ENCODE measurements around the gene RPE65. TPM values are rescaled to one million over a fixed set of nuclear protein-coding genes. Genes with fewer than 3 reads are reported as not detected.
"Not testable (repeated sequence)": the region's sequence is repeated elsewhere in the genome, so short reads cannot be mapped to it uniquely, and the experiment has no call there.

The RPE65 gene
- polyA plus RNA-seq, 3 donors = not detected

GRCh38 chr1:68401506-68401905 is 48.2 kb downstream of the RPE65 start:
- Histone ChIP-seq H3K4me3 (replicated peaks in 1 of 3; ENCODE audit: low read depth in 2 of 3, low read length in 3 of 3) (no peak overlapping the region), H4K20me1 (ENCODE audit: insufficient read depth, low read length) (no peaks in the 10 kb centered on the region), H3K36me3 (replicated peaks in 1 of 2; ENCODE audit: control insufficient read depth in 1 of 2, insufficient read depth in 2 of 2, low read length in 2 of 2) (no peaks in the 10 kb centered on the region), H3K9ac (ENCODE audit: insufficient read depth, low read length, poor library complexity, severe bottlenecking) (no peak overlapping the region), H3K79me2 (ENCODE audit: insufficient read depth, low read length) (no peaks in the 10 kb centered on the region), H3K27me3 (ENCODE audit: control insufficient read depth in 2 of 2, insufficient read depth in 2 of 2, low read length in 2 of 2) (peaks cover 4 to 6% of the 10 kb centered on the region in 2 donors), H3K4me2 (replicated peaks; ENCODE audit: extremely low read depth, low read length, poor library complexity, severe bottlenecking) (no peak overlapping the region), H3K9me3 (replicated peaks in 1 of 2; ENCODE audit: control insufficient read depth in 1 of 2, insufficient read depth in 1 of 2, low read length in 2 of 2) (no peaks in the 10 kb centered on the region), H3K27ac (ENCODE audit: low read depth in 1 of 2, low read length in 2 of 2) (no peak overlapping the region), H3K4me1 (ENCODE audit: control insufficient read depth in 1 of 2, insufficient read depth in 2 of 2, low read length in 2 of 2) (no peaks in the 10 kb centered on the region), H2AFZ (ENCODE audit: insufficient read depth, low read depth, low read length, poor library complexity, severe bottlenecking) (no peak overlapping the region)
- no peak for DNase-seq
- WGBS (ENCODE audit: insufficient coverage) = no CpG with 5 or more reads among the region's 4 CpGs
- no peak for TF ChIP-seq CTCF (IDR thresholded peaks at IDR 0.05)
- no peaks in the 10 kb centered on the region for H3K36me3 Mint-ChIP-seq
- intact Hi-C loops (cut with micrococcal nuclease) = no loop called here
- no peak overlapping the region for H3K4me3 Mint-ChIP-seq
- no peaks in the 10 kb centered on the region for H3K4me1 Mint-ChIP-seq
- peaks cover 0 to 2% (median 0%) of the 10 kb centered on the region in 7 donors for H3K9me3 Mint-ChIP-seq
- no peak overlapping the region for H3K27ac Mint-ChIP-seq
- H3K27me3 Mint-ChIP-seq (ENCODE audit: low read depth in 3 of 3) = peaks cover 2 to 6% (median 5%) of the 10 kb centered on the region in 3 donors

- H3K4me1 ChIP-seq (ENCODE audit: control insufficient read depth in 1 of 2, insufficient read depth in 2 of 2, low read length in 2 of 2); H3K79me2 ChIP-seq (ENCODE audit: insufficient read depth, low read length); DNase-seq; H3K27ac Mint-ChIP-seq; H3K27me3 ChIP-seq (ENCODE audit: control insufficient read depth in 2 of 2, insufficient read depth in 2 of 2, low read length in 2 of 2); H3K36me3 Mint-ChIP-seq; H2AFZ ChIP-seq (ENCODE audit: insufficient read depth, low read depth, low read length, poor library complexity, severe bottlenecking); H3K9me3 ChIP-seq (replicated peaks in 1 of 2; ENCODE audit: control insufficient read depth in 1 of 2, insufficient read depth in 1 of 2, low read length in 2 of 2); H3K27ac ChIP-seq (ENCODE audit: low read depth in 1 of 2, low read length in 2 of 2); H3K4me1 Mint-ChIP-seq; intact Hi-C loops (cut with micrococcal nuclease); H3K4me3 ChIP-seq (replicated peaks in 1 of 3; ENCODE audit: low read depth in 2 of 3, low read length in 3 of 3); H3K4me3 Mint-ChIP-seq; H3K27me3 Mint-ChIP-seq (ENCODE audit: low read depth in 3 of 3); H3K4me2 ChIP-seq (replicated peaks; ENCODE audit: extremely low read depth, low read length, poor library complexity, severe bottlenecking); H3K36me3 ChIP-seq (replicated peaks in 1 of 2; ENCODE audit: control insufficient read depth in 1 of 2, insufficient read depth in 2 of 2, low read length in 2 of 2); H4K20me1 ChIP-seq (ENCODE audit: insufficient read depth, low read length); H3K9ac ChIP-seq (ENCODE audit: insufficient read depth, low read length, poor library complexity, severe bottlenecking): not testable (repeated sequence)
- peaks cover 0 to 10% (median 7%) of the 10 kb centered on the region in 7 donors for H3K9me3 Mint-ChIP-seq
- 97% methylated on average over 3 of the region's 3 CpGs for WGBS (ENCODE audit: insufficient coverage)
Measured at GRCh38 chr1:68395575-68395974, 54.2 kb downstream of the RPE65 start.

GRCh38 chr1:68392474-68392873 is 57.3 kb downstream of the RPE65 start:
- H3K27me3 Mint-ChIP-seq (ENCODE audit: low read depth in 3 of 3); H3K4me1 ChIP-seq (ENCODE audit: control insufficient read depth in 1 of 2, insufficient read depth in 2 of 2, low read length in 2 of 2); H3K9ac ChIP-seq (ENCODE audit: insufficient read depth, low read length, poor library complexity, severe bottlenecking); H3K4me1 Mint-ChIP-seq; H4K20me1 ChIP-seq (ENCODE audit: insufficient read depth, low read length); H3K36me3 ChIP-seq (replicated peaks in 1 of 2; ENCODE audit: control insufficient read depth in 1 of 2, insufficient read depth in 2 of 2, low read length in 2 of 2); H3K27me3 ChIP-seq (ENCODE audit: control insufficient read depth in 2 of 2, insufficient read depth in 2 of 2, low read length in 2 of 2); H2AFZ ChIP-seq (ENCODE audit: insufficient read depth, low read depth, low read length, poor library complexity, severe bottlenecking); H3K36me3 Mint-ChIP-seq; H3K79me2 ChIP-seq (ENCODE audit: insufficient read depth, low read length); H3K9me3 ChIP-seq (replicated peaks in 1 of 2; ENCODE audit: control insufficient read depth in 1 of 2, insufficient read depth in 1 of 2, low read length in 2 of 2); intact Hi-C loops (cut with micrococcal nuclease); H3K4me3 Mint-ChIP-seq; H3K4me3 ChIP-seq (replicated peaks in 1 of 3; ENCODE audit: low read depth in 2 of 3, low read length in 3 of 3); DNase-seq; H3K27ac ChIP-seq (ENCODE audit: low read depth in 1 of 2, low read length in 2 of 2); H3K4me2 ChIP-seq (replicated peaks; ENCODE audit: extremely low read depth, low read length, poor library complexity, severe bottlenecking); H3K27ac Mint-ChIP-seq: not testable (repeated sequence)
- peaks cover 2 to 14% (median 10%) of the 10 kb centered on the region in 7 donors for H3K9me3 Mint-ChIP-seq
- no CpG with 5 or more reads among the region's 5 CpGs for WGBS (ENCODE audit: insufficient coverage)

GRCh38 chr1:68385798-68386524 is 63.8 kb downstream of the RPE65 start:
- H3K4me3 ChIP-seq (replicated peaks in 1 of 3; ENCODE audit: low read depth in 2 of 3, low read length in 3 of 3); H3K27me3 ChIP-seq (ENCODE audit: control insufficient read depth in 2 of 2, insufficient read depth in 2 of 2, low read length in 2 of 2): not testable (repeated sequence)

More at GRCh38 chr1:68385798-68386524, 63.8 kb downstream of the RPE65 start:
- H3K9me3 ChIP-seq (replicated peaks in 1 of 2; ENCODE audit: control insufficient read depth in 1 of 2, insufficient read depth in 1 of 2, low read length in 2 of 2); DNase-seq; H3K27ac ChIP-seq (ENCODE audit: low read depth in 1 of 2, low read length in 2 of 2); intact Hi-C loops (cut with micrococcal nuclease); H3K4me3 Mint-ChIP-seq; H3K79me2 ChIP-seq (ENCODE audit: insufficient read depth, low read length); H3K4me2 ChIP-seq (replicated peaks; ENCODE audit: extremely low read depth, low read length, poor library complexity, severe bottlenecking); H3K36me3 ChIP-seq (replicated peaks in 1 of 2; ENCODE audit: control insufficient read depth in 1 of 2, insufficient read depth in 2 of 2, low read length in 2 of 2); H3K27me3 Mint-ChIP-seq (ENCODE audit: low read depth in 3 of 3); H3K9ac ChIP-seq (ENCODE audit: insufficient read depth, low read length, poor library complexity, severe bottlenecking); H4K20me1 ChIP-seq (ENCODE audit: insufficient read depth, low read length); H2AFZ ChIP-seq (ENCODE audit: insufficient read depth, low read depth, low read length, poor library complexity, severe bottlenecking); H3K36me3 Mint-ChIP-seq: not testable (repeated sequence)
- H3K4me1 ChIP-seq (ENCODE audit: control insufficient read depth in 1 of 2, insufficient read depth in 2 of 2, low read length in 2 of 2) = peaks cover 5 to 13% of the 10 kb centered on the region in 2 donors
- H3K27ac Mint-ChIP-seq = peak overlapping the region in 1 of 7 donors; percentile 53
- H3K4me1 Mint-ChIP-seq = peaks cover 12% of the 10 kb centered on the region
- no CpG with 5 or more reads among the region's 10 CpGs for WGBS (ENCODE audit: insufficient coverage)
- peaks cover 2 to 15% (median 10%) of the 10 kb centered on the region in 7 donors for H3K9me3 Mint-ChIP-seq
